ENCODE data around the gene DNAJC13.
A peak's percentile ranks its signal among the peaks of the same experiment; 100 is the strongest.

The DNAJC13 gene

GRCh38 chr3:132445817-132446216 is 28.5 kb downstream of the DNAJC13 start:
- intact Hi-C loops (cut with DNase I) = no loop called here
- no peak for DNase-seq

GRCh38 chr3:132448216-132448961 is 31.1 kb downstream of the DNAJC13 start:
- intact Hi-C loops (cut with DNase I) = no loop called here
- DNase-seq = peak in 15 of 42 donors; percentile 8 to 48 (median 19)

- no peak for DNase-seq
- intact Hi-C loops (cut with DNase I) = no loop called here
These were observed 38.8 kb downstream of the DNAJC13 start for GRCh38 chr3:132456136-132456535.

- DNase-seq = no peak
- intact Hi-C loops (cut with DNase I) = no loop called here
These were observed 39.3 kb downstream of the DNAJC13 start for GRCh38 chr3:132456571-132456970.

GRCh38 chr3:132457286-132457685 is 40.0 kb downstream of the DNAJC13 start:
- intact Hi-C loops (cut with DNase I) = no loop called here
- no peak for DNase-seq

- DNase-seq = no peak
- intact Hi-C loops (cut with DNase I) = no loop called here
These were observed 42.2 kb downstream of the DNAJC13 start for GRCh38 chr3:132459551-132459950.

GRCh38 chr3:132461544-132461943 is 44.2 kb downstream of the DNAJC13 start:
- DNase-seq = no peak
- intact Hi-C loops (cut with DNase I) = no loop called here

- intact Hi-C loops (cut with DNase I) = no loop called here
These were observed 46.8 kb downstream of the DNAJC13 start for GRCh38 chr3:132464066-132464465.

GRCh38 chr3:132469326-132469725 is 52.0 kb downstream of the DNAJC13 start:
- no peak for DNase-seq
- intact Hi-C loops (cut with DNase I) = no loop called here

More at GRCh38 chr3:132464066-132464465, 46.8 kb downstream of the DNAJC13 start:
- no peak for DNase-seq

- DNase-seq = no peak
- intact Hi-C loops (cut with DNase I) = no loop called here
These were observed 68.8 kb downstream of the DNAJC13 start for GRCh38 chr3:132486099-132486498.

- DNase-seq = no peak
- intact Hi-C loops (cut with DNase I) = no loop called here
These were observed 70.8 kb downstream of the DNAJC13 start for GRCh38 chr3:132488151-132488550.

GRCh38 chr3:132499071-132499470 is 81.8 kb downstream of the DNAJC13 start:
- no peak for DNase-seq
- intact Hi-C loops (cut with DNase I) = no loop called here

- no peak for DNase-seq
- intact Hi-C loops (cut with DNase I) = no loop called here
These were observed 86.3 kb downstream of the DNAJC13 start for GRCh38 chr3:132503559-132503958.

- no peak for DNase-seq
- intact Hi-C loops (cut with DNase I) = no loop called here
These were observed 87.2 kb downstream of the DNAJC13 start for GRCh38 chr3:132504375-132504933.

GRCh38 chr3:132507657-132508056 is 90.4 kb downstream of the DNAJC13 start:
- DNase-seq = no peak
- intact Hi-C loops (cut with DNase I) = no loop called here

GRCh38 chr3:132509096-132509495 is 91.8 kb downstream of the DNAJC13 start:
- intact Hi-C loops (cut with DNase I) = no loop called here

GRCh38 chr3:132509506-132509905 is 92.2 kb downstream of the DNAJC13 start:
- DNase-seq = peak in 13 of 42 donors; percentile 11 to 58 (median 29)
- intact Hi-C loops (cut with DNase I) = no loop called here

More at GRCh38 chr3:132509096-132509495, 91.8 kb downstream of the DNAJC13 start:
- DNase-seq = no peak

GRCh38 chr3:132513057-132513456 is 95.8 kb downstream of the DNAJC13 start:
- intact Hi-C loops (cut with DNase I) = no loop called here
- no peak for DNase-seq

- DNase-seq = no peak
- intact Hi-C loops (cut with DNase I) = no loop called here
These were observed 100.0 kb downstream of the DNAJC13 start for GRCh38 chr3:132517311-132517710.

- intact Hi-C loops (cut with DNase I) = no loop called here
- no peak for DNase-seq
These were observed 102.6 kb downstream of the DNAJC13 start for GRCh38 chr3:132519914-132520313.

- intact Hi-C loops (cut with DNase I) = no loop called here
These were observed 104.6 kb downstream of the DNAJC13 start for GRCh38 chr3:132521901-132522300.

More at GRCh38 chr3:132521901-132522300, 104.6 kb downstream of the DNAJC13 start:
- peak in 1 of 42 donors; percentile 18 for DNase-seq
